GM18909 (cell line): ENCODE measurements around the gene PLAAT5.

Experiments
- ATAC-seq: cut with Tn5 transposase; IDR thresholded peaks from one replicate; pipeline ENCODE4 v1.9.1; 2021; ENCODE audit warnings: mild to moderate bottlenecking; ENCODE audit not compliant: unreplicated experiment, poor library complexity

Gene PLAAT5

DNA sequence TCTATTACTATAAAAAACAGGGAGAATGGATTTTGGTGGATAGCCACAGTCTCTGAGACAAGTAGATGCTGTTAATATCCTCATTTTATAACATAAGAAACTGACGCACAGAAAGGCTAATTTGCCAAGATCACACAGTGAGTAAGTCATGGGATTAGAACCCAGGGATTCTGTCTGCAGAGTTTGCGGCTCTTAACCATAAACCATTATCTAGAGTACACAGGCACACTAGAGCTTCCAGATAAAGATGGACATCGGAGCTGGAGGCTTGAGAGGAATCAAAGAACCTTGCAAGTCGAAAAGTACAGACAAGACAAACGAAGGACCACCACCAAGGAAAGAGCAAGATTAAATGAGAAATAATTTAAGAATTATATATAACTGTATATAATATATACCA is 26.2 kb upstream of the PLAAT5 start:
- no peak for ATAC-seq

DNA sequence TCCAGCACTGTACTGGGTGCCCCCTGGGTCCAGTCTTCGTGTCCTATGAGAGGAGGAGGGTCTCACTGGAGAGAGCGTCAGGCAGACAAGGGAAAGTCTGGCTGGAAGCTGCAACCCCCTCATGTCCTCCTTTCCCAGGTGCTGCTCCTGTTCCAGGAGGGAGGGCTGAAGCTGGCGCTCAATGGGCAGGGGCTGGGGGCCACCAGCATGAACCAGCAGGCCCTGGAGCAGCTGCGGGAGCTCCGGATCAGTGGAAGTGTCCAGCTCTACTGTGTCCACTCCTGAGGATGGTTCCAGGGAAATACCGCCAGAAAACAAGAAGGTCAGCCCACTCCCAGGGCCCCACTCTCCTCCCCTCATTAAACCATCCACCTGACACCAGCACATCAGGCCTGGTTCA is 25.1 kb upstream of the PLAAT5 start:
- no peak for ATAC-seq

DNA sequence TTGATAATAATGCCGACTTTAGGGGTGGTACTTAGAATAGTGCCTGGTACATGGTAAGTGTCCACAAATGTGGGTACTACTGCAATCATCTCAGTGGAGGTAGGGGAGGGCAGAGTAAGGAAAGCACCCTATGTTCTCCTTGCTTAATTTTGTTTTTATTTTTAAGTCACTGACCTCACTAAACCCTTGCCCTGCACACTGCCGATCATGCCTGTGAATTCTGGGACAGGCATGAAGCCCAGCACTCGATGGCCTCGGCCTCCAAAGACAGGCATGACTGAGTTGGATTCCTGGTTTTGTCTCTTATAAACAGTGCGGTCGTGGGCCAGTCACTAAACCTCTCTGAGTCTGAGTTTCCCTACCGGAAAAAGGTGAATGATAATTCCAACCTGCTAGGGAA is 21.8 kb upstream of the PLAAT5 start:
- no peak for ATAC-seq

DNA sequence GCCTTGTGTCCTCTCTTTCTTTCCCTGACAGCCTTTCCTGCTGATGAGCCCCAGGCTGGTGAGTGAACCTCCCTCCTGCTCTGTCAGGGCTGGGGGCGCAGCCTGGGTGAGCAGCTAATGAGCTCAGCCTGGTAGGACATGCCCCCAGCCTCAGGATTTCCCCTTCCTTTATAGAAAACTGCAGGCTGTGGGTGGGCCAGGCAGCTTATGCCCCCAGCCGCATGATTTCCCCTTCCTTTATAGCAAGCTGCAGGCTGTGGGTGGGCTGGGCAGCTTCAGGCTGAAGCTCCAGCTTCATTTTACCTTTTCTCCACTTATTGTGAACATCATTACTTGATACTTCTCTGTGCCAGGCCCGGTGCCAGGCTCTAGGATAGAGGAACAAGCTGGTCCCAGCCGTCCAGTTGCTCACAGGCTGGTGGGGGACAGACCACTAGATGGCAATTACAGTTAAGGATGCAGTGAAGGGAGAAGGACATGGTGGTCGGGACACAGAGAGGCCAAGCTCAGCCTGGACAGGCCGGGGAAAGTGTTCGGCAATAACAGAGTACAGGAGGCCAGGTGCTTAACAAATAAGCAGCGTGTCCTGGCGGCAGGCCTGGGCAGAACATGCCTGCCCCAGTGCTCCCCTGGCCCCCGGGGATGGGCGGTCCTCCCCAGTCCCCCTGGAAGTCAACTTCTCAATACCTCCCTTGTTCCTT is 20.2 kb upstream of the PLAAT5 start:
- no peak for ATAC-seq

DNA sequence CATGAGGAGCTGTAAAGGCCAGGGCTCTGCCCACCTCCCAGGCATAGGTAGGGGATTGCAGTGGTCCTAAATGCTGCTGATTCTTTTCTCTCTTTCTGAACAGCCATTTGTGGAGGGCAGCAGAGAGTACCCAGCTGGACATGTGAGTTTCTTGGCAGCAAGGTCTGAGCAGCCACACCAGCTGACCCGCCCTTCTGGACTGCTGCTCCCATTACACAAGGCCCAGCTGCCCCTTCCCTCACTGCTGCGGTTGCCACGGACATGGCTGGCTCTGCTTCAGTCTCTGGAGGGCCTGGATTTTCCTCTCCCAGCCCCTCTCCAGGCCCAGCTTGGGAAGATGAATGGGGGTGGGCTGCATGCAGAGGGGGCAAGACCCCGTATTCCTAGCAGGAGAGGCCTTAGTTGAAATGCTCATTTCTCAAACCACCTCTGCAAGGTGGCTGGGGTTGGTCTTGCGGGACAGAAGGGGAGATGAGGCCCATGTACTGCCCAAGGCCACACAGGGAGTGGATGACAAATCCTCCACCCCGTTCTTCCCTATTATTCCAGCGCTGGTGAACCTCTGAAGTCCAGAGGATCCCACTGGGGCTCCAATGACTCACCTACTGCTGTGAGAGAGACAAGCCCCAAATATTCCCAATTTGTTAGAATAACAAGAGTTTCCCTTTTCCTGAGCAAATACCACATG is 19.5 kb upstream of the PLAAT5 start:
- no peak for ATAC-seq

DNA sequence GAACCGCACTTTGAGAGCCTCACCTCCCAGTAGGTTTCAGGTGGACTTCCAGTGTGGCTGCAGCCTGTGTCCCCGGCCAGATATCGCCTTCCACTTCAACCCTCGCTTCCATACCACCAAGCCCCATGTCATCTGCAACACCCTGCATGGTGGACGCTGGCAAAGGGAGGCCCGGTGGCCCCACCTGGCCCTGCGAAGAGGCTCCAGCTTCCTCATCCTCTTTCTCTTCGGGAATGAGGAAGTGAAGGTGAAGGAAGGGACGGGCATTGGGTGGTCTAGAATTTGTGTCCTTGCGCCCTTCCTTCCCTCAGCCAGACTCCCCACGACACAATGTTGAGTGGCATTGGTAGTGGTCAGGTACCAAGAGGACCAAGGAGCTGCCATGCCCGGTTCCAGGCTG is 17.8 kb upstream of the PLAAT5 start:
- ATAC-seq = no peak

DNA sequence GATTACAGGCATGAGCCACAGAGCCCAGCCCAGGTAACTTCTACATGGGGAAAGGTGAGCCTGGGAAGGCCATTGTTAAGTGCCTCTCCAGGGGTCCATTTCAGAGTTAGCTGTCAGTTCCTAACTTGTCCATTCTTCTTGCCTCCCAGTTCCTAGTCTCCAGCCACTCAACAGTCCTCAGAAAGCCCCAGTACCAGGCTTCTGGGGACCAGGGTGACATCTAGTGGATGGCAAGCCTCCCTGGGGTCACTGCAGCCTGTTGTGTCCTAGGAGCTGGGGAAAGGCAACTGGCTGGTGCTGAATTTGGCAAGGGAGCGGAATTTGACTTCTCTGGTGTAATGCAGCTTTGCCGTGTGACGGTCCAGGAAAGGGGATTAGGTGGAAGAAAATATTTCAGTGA is 17.0 kb upstream of the PLAAT5 start:
- no peak for ATAC-seq

DNA sequence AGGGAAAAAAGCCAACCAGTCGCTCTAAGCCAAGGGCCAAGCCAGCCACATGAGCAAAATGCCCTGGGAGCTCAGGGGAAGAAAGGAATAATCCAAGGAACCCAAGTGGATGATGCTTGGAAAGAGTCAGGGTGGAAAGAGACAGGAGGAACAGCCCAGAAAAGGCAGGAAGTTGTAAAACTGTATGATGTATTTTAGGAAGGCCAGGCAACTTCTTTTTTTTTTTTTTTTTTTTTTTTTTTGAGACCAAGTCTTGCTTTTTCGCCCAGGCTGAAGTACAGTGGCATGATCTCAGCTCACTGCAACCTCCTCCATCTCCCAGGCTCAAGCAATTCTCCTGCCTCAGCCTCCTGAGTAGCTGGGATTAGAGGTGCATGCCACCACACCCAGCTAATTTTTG is 16.5 kb upstream of the PLAAT5 start:
- ATAC-seq = no peak

DNA sequence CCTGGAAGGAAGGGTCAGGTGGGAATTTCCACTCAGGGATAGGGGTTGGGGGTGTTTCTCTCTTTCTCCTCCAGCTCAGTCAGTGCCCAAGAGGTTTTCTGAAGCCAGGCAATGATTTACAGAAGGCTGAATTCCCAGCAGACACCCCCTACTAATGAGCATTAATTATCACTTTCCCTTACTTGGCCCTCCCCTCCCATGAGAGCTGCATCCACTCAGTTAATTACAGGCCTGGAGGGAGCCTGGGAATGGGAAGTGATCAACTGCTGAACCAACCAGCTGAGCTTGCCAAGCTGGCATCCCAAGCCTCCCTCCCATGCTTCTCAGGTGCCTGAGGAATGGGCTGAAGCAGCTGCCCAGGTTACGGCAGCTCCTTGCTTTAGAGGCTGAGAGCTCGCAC is 15.9 kb upstream of the PLAAT5 start:
- no peak for ATAC-seq

DNA sequence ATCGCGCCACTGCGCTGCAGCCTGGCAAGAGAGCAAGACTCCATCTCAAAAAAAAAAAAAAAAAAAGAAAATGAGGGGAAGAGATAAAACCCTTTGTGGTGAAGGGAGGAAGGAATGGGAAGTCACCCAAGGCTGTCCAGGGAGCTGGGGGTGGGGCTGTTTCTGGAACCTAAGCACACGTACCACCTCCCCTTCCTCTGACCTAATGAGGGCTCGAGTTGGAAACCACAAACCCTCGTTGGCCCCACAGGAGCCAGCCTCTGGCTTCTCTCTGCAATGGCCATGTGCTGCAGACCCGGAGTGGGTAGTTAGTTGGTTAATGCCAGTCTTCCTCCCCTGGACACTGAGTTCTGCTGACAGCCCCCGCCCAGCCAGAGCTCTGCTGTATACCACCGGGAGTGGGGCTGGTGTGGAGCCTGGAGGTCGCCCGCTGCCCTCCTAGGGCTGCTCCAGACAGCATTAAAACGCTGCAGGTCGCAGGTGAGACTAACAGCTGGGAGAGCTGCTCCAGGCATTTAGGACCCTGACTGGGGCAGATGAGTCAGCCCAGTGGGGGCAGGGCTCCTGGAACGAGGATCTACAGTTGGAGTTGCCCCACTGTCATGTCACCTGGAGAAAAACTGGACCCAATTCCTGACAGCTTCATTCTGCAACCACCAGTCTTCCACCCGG is 15.0 kb upstream of the PLAAT5 start, which contains the start of gene LGALS12:
Gene LGALS12, plus strand, starts transcription at position 228 of the 672 bp plus-strand sequence. Its CDS starts 375 bp downstream, at position 603.
- ATAC-seq = no peak

DNA sequence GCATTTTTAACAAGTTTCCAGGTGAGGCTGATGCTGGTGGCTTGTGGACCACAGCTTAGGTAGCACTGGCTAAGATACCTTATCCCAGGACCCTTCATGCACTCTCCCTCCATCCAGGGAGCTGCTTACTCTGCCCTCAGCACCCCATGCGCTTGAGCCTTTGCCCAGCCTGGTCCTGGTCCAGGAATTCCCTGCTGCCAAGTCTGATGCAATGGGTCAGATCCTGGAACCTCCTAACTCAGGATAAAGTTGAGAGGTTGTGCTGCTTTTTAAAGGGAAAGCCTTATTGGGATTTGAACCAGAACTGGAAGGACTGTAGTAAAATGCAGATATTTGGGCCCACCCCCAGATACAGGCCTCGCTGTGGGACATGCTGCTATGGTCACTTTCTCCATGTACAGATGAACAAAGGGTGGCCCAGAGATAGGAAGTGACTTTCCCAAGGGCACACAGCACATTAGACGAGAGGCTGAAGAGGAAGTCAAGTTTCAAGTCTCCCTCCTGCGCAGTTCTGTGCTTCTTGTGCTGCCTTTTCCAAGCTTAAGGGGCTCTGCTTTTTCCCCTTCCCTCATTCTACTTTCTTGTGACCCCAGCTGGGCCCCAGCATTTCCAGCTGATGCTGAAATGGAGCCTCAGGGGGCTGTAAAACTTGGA is 14.1 kb upstream of the PLAAT5 start:
- ATAC-seq = no peak

DNA sequence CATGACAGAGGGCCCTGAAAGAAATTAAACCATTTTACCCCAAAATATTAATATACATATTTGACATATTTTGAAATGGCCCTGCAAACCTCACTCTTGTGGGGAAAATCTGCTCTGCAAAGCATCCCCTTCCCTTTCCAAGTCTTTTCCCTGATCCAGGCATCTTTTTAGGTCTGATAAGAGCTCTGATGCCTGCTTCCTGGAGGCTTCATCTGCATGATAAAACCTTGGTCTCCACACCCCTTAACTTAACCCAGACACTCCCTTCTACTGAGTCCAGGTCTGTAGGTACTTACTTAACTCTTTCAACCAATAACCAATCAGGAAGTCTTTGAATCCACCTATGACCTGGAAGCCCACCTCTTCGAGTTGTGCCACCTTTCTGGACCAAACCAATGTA is 13.1 kb upstream of the PLAAT5 start:
- ATAC-seq = no peak

DNA sequence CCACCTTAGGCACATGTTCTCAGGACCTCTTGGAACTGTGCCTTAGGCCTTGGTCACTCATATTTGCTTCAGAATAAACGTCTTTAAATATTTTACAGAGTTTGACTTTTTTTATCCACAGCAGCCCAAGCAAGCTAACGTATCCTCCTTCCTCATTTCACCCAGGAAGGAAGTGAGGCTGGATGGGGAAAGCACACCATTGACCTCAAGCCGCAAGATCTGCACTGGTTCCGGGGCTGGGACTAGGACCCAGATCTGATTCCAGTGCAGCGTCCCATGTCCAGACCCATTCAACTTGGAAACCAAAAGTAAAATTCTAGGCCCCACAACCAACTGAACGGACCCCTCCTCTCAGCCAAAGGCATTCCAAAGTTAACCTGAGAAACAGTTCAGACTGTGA is 12.5 kb upstream of the PLAAT5 start:
- no peak for ATAC-seq

DNA sequence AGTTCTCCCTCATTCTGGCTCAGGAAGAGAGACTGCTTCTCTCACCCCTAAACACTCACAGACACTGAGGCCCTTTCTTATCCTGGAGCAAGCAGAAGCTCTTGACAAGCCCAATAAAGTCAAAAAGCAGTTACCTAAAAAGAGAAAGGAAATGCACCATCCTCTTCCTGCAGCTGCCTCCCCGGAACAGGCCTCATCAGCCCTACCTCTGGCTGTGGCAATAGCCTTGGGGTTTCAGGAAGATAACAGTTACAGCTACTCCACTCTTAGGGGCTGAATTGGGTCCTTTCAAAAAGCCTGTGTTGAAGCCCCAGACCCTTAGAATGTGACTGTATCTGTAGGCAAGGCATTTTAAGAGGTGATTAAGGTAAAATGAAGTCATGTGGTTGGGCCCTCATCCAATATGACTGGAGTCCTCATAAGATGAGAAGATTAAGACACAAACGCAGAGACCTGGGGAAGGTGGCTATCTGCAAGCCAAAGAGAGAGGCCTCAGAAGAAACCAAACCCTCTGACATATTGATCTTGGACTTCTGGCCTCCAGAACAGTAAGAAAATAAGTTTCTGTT is 11.4 kb upstream of the PLAAT5 start:
- ATAC-seq = no peak

DNA sequence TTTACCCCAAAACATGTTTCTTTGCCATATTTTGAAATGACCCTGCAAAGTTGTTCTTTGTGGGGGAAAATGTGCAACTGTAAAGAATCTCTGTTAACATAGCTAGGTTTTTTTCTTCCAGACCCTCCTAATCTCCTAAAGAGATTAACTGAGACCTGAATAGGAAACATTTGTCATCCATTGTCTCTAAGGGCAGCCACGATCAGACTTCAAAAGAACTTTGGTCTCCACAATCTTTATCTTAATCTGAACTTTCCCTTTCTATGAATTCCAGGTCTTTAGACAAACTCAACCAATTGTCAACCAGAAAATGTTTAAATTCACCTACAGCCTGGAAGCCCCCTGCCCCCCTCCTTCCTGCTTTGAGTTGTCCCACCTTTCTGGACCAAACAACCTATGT is 10.3 kb upstream of the PLAAT5 start:
- ATAC-seq = no peak

DNA sequence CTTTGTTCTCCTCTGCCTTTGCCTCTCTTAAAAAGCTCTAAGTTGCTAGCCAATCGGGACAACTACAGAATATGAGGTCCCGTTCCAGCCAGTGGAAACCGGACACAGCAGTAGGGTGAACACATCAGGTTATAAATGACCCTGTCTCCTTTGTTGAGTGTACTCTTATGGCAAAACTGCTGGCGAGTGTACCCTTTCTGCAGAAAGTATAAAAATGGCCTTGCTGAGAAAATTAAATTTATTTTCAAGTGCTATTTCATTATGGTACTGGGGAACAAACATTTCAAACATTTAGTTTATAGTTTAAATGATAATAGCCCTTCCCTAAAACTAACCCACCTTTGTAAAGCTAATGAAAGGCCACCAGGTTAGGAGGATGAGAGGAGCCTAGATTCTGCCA is 8.9 kb upstream of the PLAAT5 start:
- no peak for ATAC-seq

DNA sequence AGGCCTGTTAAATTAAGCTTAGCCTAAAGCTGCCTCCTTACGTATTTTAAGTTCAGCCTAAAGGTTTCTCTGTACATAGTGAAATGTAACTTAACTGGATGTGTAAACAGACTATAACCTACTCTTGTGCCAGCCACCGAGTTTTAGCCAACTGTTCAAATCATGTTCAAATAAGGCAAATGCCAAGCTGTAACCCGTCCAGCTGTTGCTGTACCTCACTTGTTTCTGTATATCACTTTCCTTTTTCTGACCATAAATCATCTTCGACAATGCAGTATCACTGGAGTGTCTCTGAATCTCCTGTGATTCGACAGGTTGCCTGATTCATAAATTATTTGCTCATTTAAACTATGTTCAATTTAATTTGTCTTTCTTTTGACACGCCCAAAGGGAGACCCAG is 4.0 kb upstream of the PLAAT5 start:
- no peak for ATAC-seq

DNA sequence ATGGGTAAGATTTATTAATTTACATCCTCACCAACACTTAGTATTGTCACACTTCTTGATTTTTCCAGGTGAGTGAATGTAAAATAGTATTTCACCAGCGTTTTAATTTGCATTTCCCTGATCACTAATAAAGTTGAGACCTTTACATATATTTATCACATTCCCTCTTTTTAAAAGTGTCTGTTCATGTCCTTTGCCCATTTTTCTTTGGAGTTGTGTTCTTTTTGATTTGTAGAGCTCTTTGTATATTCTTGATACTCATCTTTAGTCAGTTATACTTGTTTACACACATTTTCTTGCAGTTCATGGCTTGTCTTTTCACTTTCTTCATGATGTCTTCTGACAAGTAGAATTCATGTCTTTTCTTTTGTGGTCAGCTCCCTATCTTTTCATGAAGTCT is 2.2 kb upstream of the PLAAT5 start:
- no peak for ATAC-seq

DNA sequence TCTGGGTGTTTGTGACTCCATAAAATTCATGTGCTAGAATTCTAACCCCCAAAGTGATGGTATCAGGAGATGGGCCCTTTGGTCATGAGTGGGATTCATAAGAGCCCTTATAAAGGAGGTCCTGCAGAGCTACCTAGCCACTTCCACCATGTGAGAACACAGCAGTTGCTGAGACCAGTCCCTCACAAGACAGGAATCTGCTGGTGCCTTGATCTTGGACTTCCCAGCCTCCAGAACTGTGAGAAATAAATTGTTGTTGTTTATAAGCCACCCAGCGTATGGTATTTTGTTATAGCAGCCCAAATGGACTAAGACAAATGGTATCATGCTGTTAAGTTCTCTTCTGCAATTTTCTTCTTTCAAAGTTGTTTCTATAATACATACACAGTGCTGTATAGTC is 1.5 kb upstream of the PLAAT5 start:
- ATAC-seq = no peak

DNA sequence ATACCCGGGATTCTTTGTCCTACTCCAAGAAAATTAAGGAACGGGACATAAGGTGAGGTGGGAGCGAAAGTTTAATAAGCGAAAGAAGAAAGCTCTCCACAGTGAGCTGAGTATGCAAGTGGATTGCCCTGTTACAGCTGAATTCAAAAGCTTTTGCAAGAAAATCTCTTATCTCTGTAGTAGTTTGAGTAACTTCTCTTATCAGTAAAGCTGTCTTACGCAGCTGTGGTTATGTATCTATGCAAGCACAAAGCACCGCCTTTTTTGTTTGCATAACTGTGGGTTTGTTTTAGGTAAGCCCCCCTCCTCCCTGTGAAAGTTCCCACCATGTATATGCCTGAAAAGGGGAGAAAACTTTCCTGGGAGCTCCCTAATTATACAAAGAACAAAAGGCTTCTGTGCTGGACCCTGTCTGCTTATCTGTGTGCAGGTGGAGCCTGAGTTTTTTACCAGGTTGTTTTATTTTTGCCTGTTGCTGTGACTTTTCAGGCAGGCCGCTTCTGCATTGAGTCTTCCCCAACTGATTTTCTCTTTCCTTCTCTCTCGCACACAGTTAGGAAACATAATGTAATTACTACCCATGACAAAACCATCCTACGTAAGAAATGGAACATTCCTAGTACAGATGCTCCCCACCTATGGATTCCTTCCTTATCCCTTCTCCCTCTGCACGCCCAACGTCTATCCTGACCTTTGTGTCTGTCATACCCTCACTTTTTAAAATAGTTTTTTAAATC is 837 bp upstream of the PLAAT5 start:
- no peak for ATAC-seq
